GM19099 (cell line): Measurements from ENCODE around the gene DKK1.

Source experiments
- POLR2A ChIP-seq: IDR thresholded peaks from 3 replicates; pipeline ENCODE4 v1.6.1; 2011; ENCODE audit warnings: low read depth; ENCODE audit not compliant: insufficient read length; ENCODE audit errors: extremely low read depth

DKK1 gene

GRCh38 chr10:52313933-52314821, at the start of gene DKK1:
DKK1 (plus strand) TSS chr10:52314281; CDS start chr10:52314435, 154 bp downstream.
- TF ChIP-seq POLR2A, result no peak

- TF ChIP-seq POLR2A, result no peak
Measured at GRCh38 chr10:52265131-52265926, 48.8 kb upstream of the DKK1 start.

GRCh38 chr10:52266858-52267257, 47.2 kb upstream of the DKK1 start:
- TF ChIP-seq POLR2A, result no peak

GRCh38 chr10:52268790-52269189, 45.3 kb upstream of the DKK1 start:
- no peak for TF ChIP-seq POLR2A

GRCh38 chr10:52269233-52269632, 44.8 kb upstream of the DKK1 start:
- no peak for TF ChIP-seq POLR2A

- TF ChIP-seq POLR2A, result no peak
Measured at GRCh38 chr10:52276163-52276562, 37.9 kb upstream of the DKK1 start.

GRCh38 chr10:52276986-52277385, 37.1 kb upstream of the DKK1 start:
- TF ChIP-seq POLR2A, result no peak

GRCh38 chr10:52279546-52279945, 34.5 kb upstream of the DKK1 start:
- TF ChIP-seq POLR2A, result no peak

GRCh38 chr10:52280051-52280450, 34.0 kb upstream of the DKK1 start:
- no peak for TF ChIP-seq POLR2A

- no peak for TF ChIP-seq POLR2A
Measured at GRCh38 chr10:52283174-52283573, 30.9 kb upstream of the DKK1 start.

- TF ChIP-seq POLR2A, result no peak
Measured at GRCh38 chr10:52284416-52285013, 29.6 kb upstream of the DKK1 start.

GRCh38 chr10:52287866-52288265, 26.2 kb upstream of the DKK1 start:
- TF ChIP-seq POLR2A, result no peak

GRCh38 chr10:52297747-52298146, 16.3 kb upstream of the DKK1 start:
- TF ChIP-seq POLR2A, result no peak

GRCh38 chr10:52300599-52301277, 13.3 kb upstream of the DKK1 start:
- TF ChIP-seq POLR2A, result no peak

- no peak for TF ChIP-seq POLR2A
Measured at GRCh38 chr10:52308251-52309031, 5.6 kb upstream of the DKK1 start.

GRCh38 chr10:52312942-52313255, 1.2 kb upstream of the DKK1 start:
- no peak for TF ChIP-seq POLR2A
